HepG2 (cell line): ENCODE results near the gene SEC31B. TPM values are rescaled to one million over a fixed set of nuclear protein-coding genes. Genes with fewer than 3 reads are reported as not detected.

Experiments
- BHLHE40 ChIP-seq: IDR thresholded peaks from 2 replicates; pipeline ENCODE4 v1.6.1; 2011; ENCODE audit warnings: low read length, improper control_type of control experiment
- GPBP1L1 ChIP-seq: sonication (generic); formaldehyde crosslinking; IDR thresholded peaks from 2 replicates; pipeline ENCODE4 v1.5.0; 2020; ENCODE audit warnings: mild to moderate bottlenecking, missing genetic modification reagents
- HMG20A ChIP-seq: IDR thresholded peaks from 2 replicates; pipeline ENCODE4 v1.6.1; 2016; ENCODE audit warnings: borderline replicate concordance
- ISX ChIP-seq: sonication (generic); formaldehyde crosslinking; conservative IDR thresholded peaks from 2 replicates; pipeline ENCODE4 v1.5.0; 2020; ENCODE audit warnings: missing genetic modification reagents
- JUN ChIP-seq: sonication (generic); formaldehyde crosslinking; IDR thresholded peaks from 2 replicates; pipeline ENCODE4 v1.4.0; 2020; ENCODE audit warnings: mild to moderate bottlenecking, missing genetic modification reagents
- KAT7 ChIP-seq: IDR thresholded peaks from 2 replicates; pipeline ENCODE4 v1.6.1; 2018; ENCODE audit warnings: borderline replicate concordance, missing compliant biosample characterization
- KLF12 ChIP-seq: sonication (generic); formaldehyde crosslinking; IDR thresholded peaks from 2 replicates; pipeline ENCODE4 v1.4.0; 2020; ENCODE audit warnings: missing genetic modification reagents, borderline replicate concordance
- KLF15 ChIP-seq: sonication (generic); formaldehyde crosslinking; IDR thresholded peaks from 2 replicates; pipeline ENCODE4 v1.8.1; 2023; ENCODE audit warnings: borderline replicate concordance, mild to moderate bottlenecking, inconsistent platforms, missing genetic modification reagents, mixed read lengths
- MATR3 ChIP-seq: sonication (generic); formaldehyde crosslinking; IDR thresholded peaks from 2 replicates; pipeline ENCODE4 v1.4.0; 2020; ENCODE audit warnings: missing genetic modification reagents
- MBD4 ChIP-seq: IDR thresholded peaks from 2 replicates; pipeline ENCODE4 v1.6.1; 2012; ENCODE audit warnings: low read length, inconsistent platforms, borderline replicate concordance
- MTA3 ChIP-seq: sonication (generic); formaldehyde crosslinking; IDR thresholded peaks from 2 replicates; pipeline ENCODE4 v1.4.0; 2020; ENCODE audit warnings: missing genetic modification reagents
- MZF1 ChIP-seq: sonication (generic); formaldehyde crosslinking; IDR thresholded peaks from 2 replicates; pipeline ENCODE4 v1.8.1; 2023; ENCODE audit warnings: mild to moderate bottlenecking, missing genetic modification reagents, borderline replicate concordance
- PHB2 ChIP-seq: fragments of 450-650 bp; IDR thresholded peaks from 2 replicates; pipeline ENCODE4 v1.6.1; 2018; ENCODE audit not compliant: partially characterized antibody
- POLR2G ChIP-seq: fragments of 200-400 bp; formaldehyde crosslinking; IDR thresholded peaks from 2 replicates; pipeline ENCODE4 v1.6.1; 2018; ENCODE audit warnings: mild to moderate bottlenecking, low read depth, low read length, moderate library complexity
- RFX5 ChIP-seq: IDR thresholded peaks from 2 replicates; pipeline ENCODE4 v1.6.1; 2011; ENCODE audit warnings: low read depth, low read length, improper control_type of control experiment
- SNAPC2 ChIP-seq: sonication (generic); formaldehyde crosslinking; IDR thresholded peaks from 2 replicates; pipeline ENCODE4 v1.8.1; 2022; ENCODE audit warnings: mild to moderate bottlenecking, missing genetic modification reagents
- SRF ChIP-seq: IDR thresholded peaks from 2 replicates; pipeline ENCODE4 v1.6.1; 2011; ENCODE audit warnings: mild to moderate bottlenecking, low read depth, low read length, moderate library complexity
- TCF7 ChIP-seq: sonication (generic); IDR thresholded peaks from 2 replicates; pipeline ENCODE4 v1.6.1; 2016; ENCODE audit warnings: antibody characterized with exemption, low read depth
- ZFYVE20 ChIP-seq: sonication (generic); formaldehyde crosslinking; IDR thresholded peaks from 2 replicates; pipeline ENCODE4 v1.8.0; 2023; ENCODE audit warnings: low read depth, mild to moderate bottlenecking, moderate library complexity, missing genetic modification reagents, borderline replicate concordance
- ZNF3 ChIP-seq: IDR thresholded peaks from 2 replicates; pipeline ENCODE4 v1.7.0; 2017; ENCODE audit warnings: inconsistent platforms
- ZNF367 ChIP-seq: sonication (generic); formaldehyde crosslinking; IDR thresholded peaks from 2 replicates; pipeline ENCODE4 v1.4.0; 2020; ENCODE audit warnings: missing genetic modification reagents, borderline replicate concordance
- ZNF569 ChIP-seq: sonication (generic); formaldehyde crosslinking; IDR thresholded peaks from 2 replicates; pipeline ENCODE4 v1.5.0; 2020; ENCODE audit warnings: mild to moderate bottlenecking, missing genetic modification reagents, moderate library complexity, borderline replicate concordance
- ZNF841 ChIP-seq: sonication (generic); formaldehyde crosslinking; IDR thresholded peaks from 2 replicates; pipeline ENCODE4 v1.8.1; 2023; ENCODE audit warnings: missing genetic modification reagents, borderline replicate concordance
- polyA plus RNA-seq, 8 experiments: library from polyadenylated mRNA; depleted of rRNA in 3 of 8; stranded (reverse) in 7 of 8; unstranded in 1 of 8; fragments of >200 nt; fragmentation: Illumina TruSeq in 4 of 8; extraction: Trizol in 4 of 8; gene quantifications; 2 replicates each; pipeline versions ENCODE4 v1.2.1 to v1.2.3, GENCODE V29; 2011 to 2016; ENCODE audit warnings: low read depth in 4 of 8, missing spikeins in 1 of 8, mixed read lengths in 1 of 8; ENCODE audit not compliant: insufficient read depth in 1 of 8
- total RNA-seq, 5 experiments: library from RNA; depleted of rRNA; stranded (reverse); fragments of >200 nt; fragmentation: Illumina TruSeq; extraction: Trizol; gene quantifications; 2 replicates each; pipeline ENCODE4 v1.2.3, GENCODE V29; 2016; ENCODE audit warnings: low read depth in 1 of 5
- TF ChIP-seq, protein P1 (sequence below): sonication (generic); formaldehyde crosslinking; IDR thresholded peaks from 2 replicates; pipeline ENCODE4 v1.4.0; 2020; ENCODE audit warnings: missing genetic modification reagents
- TF ChIP-seq, protein P2 (sequence below): IDR thresholded peaks from 2 replicates; pipeline ENCODE4 v1.6.1; 2016; ENCODE audit warnings: missing genetic modification reagents, missing compliant biosample characterization
- TF ChIP-seq, protein P3 (sequence below): sonication (generic); formaldehyde crosslinking; IDR thresholded peaks from 2 replicates; pipeline ENCODE4 v1.4.0; 2020; ENCODE audit warnings: missing genetic modification reagents, borderline replicate concordance

Gene SEC31B
- total and polyA plus RNA-seq, 2 of the 13 experiments (the other 11 are each of a cell fraction or from before 2014, with no cell fraction given), result 2.0 to 8.3 TPM

DNA sequence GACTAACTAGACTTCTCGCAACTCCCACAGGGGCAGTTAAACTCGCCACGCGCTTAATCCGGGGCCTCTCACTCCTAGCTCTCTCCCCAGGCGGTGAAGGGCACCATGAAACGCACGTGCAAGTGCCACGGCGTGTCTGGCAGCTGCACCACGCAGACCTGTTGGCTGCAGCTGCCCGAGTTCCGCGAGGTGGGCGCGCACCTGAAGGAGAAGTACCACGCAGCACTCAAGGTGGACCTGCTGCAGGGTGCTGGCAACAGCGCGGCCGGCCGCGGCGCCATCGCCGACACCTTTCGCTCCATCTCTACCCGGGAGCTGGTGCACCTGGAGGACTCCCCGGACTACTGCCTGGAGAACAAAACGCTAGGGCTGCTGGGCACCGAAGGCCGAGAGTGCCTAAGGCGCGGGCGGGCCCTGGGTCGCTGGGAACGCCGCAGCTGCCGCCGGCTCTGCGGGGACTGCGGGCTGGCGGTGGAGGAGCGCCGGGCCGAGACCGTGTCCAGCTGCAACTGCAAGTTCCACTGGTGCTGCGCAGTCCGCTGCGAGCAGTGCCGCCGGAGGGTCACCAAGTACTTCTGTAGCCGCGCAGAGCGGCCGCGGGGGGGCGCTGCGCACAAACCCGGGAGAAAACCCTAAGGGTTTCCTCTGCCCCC lies 37.4 kb downstream of the SEC31B start (continued):
- TF ChIP-seq KLF15 (CRISPR knock-in tag), result no peak
- TF ChIP-seq, protein P1, sequence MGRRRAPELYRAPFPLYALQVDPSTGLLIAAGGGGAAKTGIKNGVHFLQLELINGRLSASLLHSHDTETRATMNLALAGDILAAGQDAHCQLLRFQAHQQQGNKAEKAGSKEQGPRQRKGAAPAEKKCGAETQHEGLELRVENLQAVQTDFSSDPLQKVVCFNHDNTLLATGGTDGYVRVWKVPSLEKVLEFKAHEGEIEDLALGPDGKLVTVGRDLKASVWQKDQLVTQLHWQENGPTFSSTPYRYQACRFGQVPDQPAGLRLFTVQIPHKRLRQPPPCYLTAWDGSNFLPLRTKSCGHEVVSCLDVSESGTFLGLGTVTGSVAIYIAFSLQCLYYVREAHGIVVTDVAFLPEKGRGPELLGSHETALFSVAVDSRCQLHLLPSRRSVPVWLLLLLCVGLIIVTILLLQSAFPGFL (CRISPR knock-in tag), result no peak
- no peak for TF ChIP-seq POLR2G
- TF ChIP-seq MBD4, result no peak
- no peak for TF ChIP-seq BHLHE40
- TF ChIP-seq MATR3 (CRISPR knock-in tag), result no peak
- TF ChIP-seq, protein P2, sequence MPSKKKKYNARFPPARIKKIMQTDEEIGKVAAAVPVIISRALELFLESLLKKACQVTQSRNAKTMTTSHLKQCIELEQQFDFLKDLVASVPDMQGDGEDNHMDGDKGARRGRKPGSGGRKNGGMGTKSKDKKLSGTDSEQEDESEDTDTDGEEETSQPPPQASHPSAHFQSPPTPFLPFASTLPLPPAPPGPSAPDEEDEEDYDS (CRISPR knock-in tag), result no peak
- TF ChIP-seq MTA3 (CRISPR knock-in tag), result no peak
- TF ChIP-seq ZNF569 (CRISPR knock-in tag), result 0 out of 2 replicates have a peak, but pooled peaks have one; percentile 51
- TF ChIP-seq ZNF3 (CRISPR knock-in tag), result no peak
- TF ChIP-seq HMG20A (CRISPR knock-in tag), result no peak
- no peak for TF ChIP-seq SRF
- no peak for TF ChIP-seq ZFYVE20 (CRISPR knock-in tag)
- TF ChIP-seq RFX5, result peak; percentile 82
- TF ChIP-seq ISX (CRISPR knock-in tag), result no peak
- no peak for TF ChIP-seq TCF7
- no peak for TF ChIP-seq ZNF367 (CRISPR knock-in tag)
- no peak for TF ChIP-seq PHB2
- peak; percentile 64; the same call in 1 of the 2 replicates for TF ChIP-seq SNAPC2 (CRISPR knock-in tag)
- TF ChIP-seq GPBP1L1 (CRISPR knock-in tag), result no peak
- TF ChIP-seq MZF1 (CRISPR knock-in tag), result no peak
- no peak for TF ChIP-seq JUN (CRISPR knock-in tag)
- TF ChIP-seq, protein P3, sequence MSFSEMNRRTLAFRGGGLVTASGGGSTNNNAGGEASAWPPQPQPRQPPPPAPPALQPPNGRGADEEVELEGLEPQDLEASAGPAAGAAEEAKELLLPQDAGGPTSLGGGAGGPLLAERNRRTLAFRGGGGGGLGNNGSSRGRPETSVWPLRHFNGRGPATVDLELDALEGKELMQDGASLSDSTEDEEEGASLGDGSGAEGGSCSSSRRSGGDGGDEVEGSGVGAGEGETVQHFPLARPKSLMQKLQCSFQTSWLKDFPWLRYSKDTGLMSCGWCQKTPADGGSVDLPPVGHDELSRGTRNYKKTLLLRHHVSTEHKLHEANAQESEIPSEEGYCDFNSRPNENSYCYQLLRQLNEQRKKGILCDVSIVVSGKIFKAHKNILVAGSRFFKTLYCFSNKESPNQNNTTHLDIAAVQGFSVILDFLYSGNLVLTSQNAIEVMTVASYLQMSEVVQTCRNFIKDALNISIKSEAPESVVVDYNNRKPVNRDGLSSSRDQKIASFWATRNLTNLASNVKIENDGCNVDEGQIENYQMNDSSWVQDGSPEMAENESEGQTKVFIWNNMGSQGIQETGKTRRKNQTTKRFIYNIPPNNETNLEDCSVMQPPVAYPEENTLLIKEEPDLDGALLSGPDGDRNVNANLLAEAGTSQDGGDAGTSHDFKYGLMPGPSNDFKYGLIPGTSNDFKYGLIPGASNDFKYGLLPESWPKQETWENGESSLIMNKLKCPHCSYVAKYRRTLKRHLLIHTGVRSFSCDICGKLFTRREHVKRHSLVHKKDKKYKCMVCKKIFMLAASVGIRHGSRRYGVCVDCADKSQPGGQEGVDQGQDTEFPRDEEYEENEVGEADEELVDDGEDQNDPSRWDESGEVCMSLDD (CRISPR knock-in tag), result no peak
- no peak for TF ChIP-seq ZNF841 (CRISPR knock-in tag)
- 0 out of 2 replicates have a peak, but pooled peaks have one; percentile 59 for TF ChIP-seq KLF12 (CRISPR knock-in tag)
- TF ChIP-seq KAT7 (CRISPR knock-in tag), result no peak; the same call in 1 of the 2 replicates
